ENCODE data around the gene BCKDK. TPM values are rescaled to one million over a fixed set of nuclear protein-coding genes. Genes with fewer than 3 reads are reported as not detected.

The BCKDK gene
- total and polyA plus RNA-seq, 2 of the 8 experiments (the other 6 are each of a cell fraction or from before 2014, with no cell fraction given), result 49.6 to 77.1 TPM

- TF ChIP-seq TEAD4 (IDR thresholded peaks at IDR 0.05; ENCODE audit: low read depth, low read length) (no peak), FOSL1 (IDR thresholded peaks at IDR 0.05; ENCODE audit: insufficient read depth, low read depth, low read length) (no peak), POLR2AphosphoS5 (IDR thresholded peaks at IDR 0.05; ENCODE audit: low read depth, low read length) (no peak), TAF1 (IDR thresholded peaks at IDR 0.05; ENCODE audit: low read depth, low read length) (no peak)
- TF ChIP-seq, protein P1, sequence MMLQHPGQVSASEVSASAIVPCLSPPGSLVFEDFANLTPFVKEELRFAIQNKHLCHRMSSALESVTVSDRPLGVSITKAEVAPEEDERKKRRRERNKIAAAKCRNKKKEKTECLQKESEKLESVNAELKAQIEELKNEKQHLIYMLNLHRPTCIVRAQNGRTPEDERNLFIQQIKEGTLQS (IDR thresholded peaks at IDR 0.05; ENCODE audit: insufficient read depth, low read depth, low read length), result no peak
These were observed 46.9 kb upstream of the BCKDK start (continued) for GRCh38 chr16:31061126-31061812.
